HG03439 (cell line): ENCODE results near the gene FAM168B.
"Not testable (repeated sequence)": the region's sequence is repeated elsewhere in the genome, so short reads cannot be mapped to it uniquely, and the experiment has no call there.

Source experiments
- ATAC-seq: cut with Tn5 transposase; IDR thresholded peaks from one replicate; pipeline ENCODE4 v1.9.1; 2021; ENCODE audit warnings: mild to moderate bottlenecking, moderate library complexity; ENCODE audit not compliant: unreplicated experiment

The FAM168B gene

GRCh38 chr2:131104487-131105155, 11.4 kb upstream of the FAM168B start:
- ATAC-seq: peak; percentile 70

DNA sequence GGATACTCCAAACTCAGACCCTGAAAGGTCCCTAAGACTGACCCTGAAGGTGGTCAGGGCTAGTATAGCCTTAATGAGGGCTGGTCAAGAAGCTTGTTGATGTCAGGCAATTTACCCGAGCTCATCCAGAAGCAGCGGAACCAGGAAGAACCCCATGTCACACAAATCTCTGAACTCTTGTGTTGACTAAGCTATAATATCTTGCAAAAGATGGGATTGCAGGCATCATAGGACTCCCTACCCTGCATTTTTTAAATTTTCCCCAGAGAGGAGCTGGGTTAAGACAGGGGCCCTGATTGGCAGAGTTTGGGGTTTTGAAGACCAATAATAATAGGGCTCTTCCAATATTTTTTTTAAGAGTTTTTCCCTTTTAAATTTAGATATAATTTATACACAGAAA, 9.9 kb upstream of the FAM168B start:
- no peak for ATAC-seq

DNA sequence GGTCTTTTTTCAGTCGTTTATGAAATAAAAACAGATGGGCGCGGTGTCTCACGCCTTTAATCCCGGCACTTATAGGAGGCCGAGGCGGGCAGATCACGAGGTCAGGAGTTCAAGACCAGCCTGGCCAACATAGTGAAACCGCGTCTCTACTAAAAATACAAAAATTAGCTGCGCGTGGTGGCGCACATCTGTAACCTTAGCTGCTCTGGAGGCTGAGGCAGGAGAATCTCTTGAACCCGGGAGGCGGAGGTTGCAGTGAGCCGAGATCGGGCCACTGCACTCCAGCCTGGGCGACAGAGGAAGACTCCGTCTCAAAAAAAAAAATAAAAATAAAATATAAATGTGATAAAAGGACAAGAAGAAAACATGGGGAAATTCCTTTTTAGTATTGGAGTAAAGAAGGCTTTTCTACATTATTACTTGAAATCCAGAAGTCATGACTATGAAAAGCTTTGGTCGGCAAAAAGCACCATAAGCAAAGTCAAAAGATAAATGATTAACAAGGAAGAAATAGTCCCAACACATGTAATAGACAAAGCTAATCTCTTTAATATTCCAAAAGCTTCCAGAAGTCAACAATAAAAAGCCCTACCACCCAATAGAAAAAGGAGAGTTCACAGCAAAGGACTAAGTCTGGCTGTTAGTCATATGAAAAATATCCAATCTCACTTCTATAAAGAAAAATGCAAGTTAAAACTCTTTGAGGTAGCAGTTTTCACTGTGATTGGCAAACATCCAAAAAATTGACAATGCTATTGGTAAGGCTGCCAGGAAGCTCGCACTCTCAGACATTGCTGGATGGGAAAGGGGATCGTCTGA, 1.4 kb upstream of the FAM168B start:
- no peak for ATAC-seq

- peak; percentile 73 for ATAC-seq
Measured at GRCh38 chr2:131093696-131094462, 619 bp upstream of the FAM168B start.

GRCh38 chr2:131092458-131093005, 728 bp downstream of the FAM168B start:
- ATAC-seq: no peak

DNA sequence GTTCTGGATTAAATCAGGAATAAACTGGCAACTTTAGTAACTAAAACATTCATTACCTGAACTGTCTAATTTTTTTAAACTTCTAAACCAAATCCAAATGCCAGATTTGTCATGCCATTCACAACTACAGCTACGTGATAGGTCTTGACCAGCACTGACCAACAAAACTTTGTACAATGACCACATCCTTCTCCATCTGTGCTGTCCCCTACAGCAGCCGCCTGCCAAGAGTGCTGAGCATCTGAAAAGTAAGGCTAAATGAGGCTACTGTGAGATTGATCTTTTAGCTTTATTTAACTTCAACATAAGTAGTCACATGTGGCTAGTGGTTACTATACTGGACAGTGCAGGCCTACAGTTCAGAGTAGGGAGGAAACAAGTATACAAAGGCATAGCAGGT, 7.6 kb downstream of the FAM168B start:
- ATAC-seq: no peak

GRCh38 chr2:131081190-131081589, 12.1 kb downstream of the FAM168B start:
- no peak for ATAC-seq

- not testable (repeated sequence) for ATAC-seq
Measured at GRCh38 chr2:131079931-131080330, 13.3 kb downstream of the FAM168B start.

DNA sequence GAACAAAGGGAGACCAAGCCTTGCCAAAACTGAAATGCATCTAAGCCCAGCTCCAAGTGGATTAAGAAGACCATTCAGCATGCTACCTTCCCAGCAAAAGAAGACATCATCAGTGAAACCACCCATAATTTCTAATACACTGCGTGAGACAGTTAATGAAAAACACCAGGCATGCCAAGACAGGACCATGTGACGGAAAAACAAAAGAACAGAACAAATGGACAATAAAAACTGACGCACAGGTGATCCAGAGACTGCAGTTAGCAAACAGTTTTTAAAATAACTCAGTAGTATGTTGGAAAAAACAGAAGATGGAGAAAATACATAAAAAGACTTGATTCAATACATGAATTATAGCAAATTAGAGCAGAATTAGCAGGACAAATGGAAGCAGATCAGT, 15.3 kb downstream of the FAM168B start:
- no peak for ATAC-seq

DNA sequence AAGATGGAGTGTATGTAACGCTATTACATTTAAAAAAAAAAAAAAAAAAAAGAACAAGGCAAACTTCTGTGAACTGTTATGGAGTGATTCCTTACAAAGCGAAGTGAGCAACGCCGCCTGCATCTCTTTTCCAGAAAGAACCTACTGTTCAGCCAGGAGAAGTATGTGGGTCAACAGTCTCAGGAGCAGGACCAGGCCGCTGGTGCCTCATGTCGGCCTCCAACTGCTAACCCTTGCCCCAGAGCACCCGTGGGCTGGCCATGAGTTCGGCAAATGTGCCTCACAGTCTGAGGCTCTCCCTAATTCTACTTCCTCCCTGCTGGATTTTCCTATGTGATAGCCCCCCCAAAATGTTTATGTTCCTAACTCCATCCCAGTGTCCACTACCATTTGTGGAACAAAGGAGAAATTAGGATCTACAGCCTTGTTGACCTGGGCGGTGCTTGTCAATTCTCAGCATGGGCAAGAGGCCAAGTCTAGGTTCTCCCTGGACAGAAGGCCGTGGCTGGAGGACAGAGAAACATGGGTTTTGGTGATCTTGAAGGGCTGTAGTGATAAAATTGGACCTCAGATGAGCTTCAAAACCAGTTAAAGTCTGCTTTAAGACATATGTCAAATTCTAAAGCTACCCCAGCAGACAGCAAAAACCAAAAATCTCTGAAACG, 15.9 kb downstream of the FAM168B start:
- no peak for ATAC-seq

DNA sequence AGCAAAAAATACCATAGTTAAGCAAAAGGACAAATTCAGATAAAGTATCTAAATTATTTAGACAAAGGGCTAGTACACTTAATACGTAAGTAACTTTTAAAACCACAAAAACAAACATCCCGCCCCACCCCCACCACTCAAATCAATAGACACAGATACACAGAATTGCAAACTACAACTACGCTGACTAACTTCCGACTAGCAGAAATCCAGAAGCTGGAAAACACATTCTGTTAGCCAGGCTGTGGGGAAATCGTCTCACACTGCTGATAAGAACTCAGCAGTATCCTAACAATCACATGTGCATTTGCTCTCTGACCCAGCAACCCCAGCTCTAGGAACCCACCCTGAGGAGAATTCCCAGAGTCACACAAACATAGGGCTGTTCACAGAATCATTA, 16.6 kb downstream of the FAM168B start:
- no peak for ATAC-seq

DNA sequence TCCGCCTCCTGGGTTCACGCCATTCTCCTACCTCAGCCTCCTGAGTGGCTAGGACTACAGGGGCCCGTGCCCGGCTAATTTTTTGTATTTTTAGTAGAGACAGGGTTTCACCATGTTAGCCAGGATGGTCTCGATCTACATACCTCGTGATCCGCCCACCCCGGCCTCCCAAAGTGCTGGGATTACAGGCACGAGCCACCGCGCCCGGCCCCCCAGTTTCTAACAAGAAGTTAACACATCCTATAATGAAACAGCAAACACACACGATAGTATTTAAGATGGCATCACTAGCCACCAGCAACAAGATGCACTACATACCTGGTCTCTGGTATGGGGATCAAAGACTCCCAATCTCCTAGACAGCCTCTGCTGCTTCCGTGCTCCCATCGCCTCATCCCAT, 17.7 kb downstream of the FAM168B start:
- not testable (repeated sequence) for ATAC-seq

DNA sequence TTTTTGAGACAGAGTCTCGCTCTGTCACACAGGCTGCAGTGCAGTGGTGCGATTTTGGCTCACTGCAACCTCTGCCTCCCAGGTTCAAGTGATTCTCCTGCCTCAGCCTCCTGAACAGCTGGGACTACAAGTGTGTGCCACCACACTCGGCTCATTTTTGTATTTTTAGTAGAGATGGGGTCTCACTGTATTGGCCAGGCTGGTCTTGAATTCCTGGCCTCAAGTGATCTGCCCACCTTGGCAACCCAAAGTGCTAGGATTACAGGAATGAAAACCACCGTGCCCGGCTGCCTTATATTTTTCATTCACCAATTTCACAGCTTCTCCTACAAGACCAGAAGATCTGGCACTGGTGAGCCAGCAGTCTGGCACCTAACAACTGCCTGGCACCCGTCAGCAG, 25.1 kb downstream of the FAM168B start:
- ATAC-seq: not testable (repeated sequence)

- no peak for ATAC-seq
Measured at GRCh38 chr2:131067465-131068125, 25.7 kb downstream of the FAM168B start.

DNA sequence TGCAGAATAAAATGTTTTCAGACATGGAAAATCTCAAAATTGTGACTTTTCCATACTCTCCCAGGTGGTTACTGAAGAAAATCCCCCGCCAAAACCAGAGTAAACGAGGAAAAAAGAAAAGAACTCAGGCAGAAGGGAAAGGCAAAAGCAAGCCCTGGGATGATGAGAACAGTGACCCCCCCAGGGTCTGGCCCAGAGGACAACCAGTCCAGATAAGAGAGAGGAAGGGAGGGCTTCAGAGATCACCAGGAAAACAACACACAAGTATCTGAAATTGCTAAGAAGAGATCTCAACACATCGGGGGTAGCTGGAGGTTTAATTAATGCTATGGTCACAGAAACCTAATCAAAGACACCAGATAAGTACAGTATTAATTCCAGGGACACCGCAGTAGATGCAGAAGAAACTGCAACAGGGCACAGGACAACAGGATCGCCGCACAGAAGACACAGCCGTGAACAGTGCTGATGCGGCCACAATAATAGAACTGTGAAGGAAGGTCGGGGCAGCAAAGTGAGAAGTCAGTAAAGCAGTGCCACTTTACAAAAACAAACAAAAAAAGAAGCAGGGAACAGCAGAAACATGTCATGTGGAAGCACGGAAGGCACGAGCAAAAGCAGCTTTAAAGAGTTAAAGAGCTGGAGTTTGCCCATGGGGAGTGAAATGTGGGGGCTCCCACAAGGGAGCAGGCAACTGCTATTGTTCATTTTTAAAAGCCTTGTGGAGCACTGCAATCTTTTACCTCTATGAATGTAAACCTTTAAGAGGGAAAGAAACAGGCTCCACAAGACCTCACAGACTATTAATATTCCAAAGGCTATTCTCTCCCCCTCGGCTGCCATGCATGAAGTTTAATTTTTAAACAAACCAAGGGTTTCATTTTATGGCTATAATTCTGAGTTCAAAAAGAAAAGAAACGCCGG, 28.4 kb downstream of the FAM168B start:
- no peak for ATAC-seq

- ATAC-seq: no peak
Measured at GRCh38 chr2:131063501-131064283, 29.6 kb downstream of the FAM168B start.

DNA sequence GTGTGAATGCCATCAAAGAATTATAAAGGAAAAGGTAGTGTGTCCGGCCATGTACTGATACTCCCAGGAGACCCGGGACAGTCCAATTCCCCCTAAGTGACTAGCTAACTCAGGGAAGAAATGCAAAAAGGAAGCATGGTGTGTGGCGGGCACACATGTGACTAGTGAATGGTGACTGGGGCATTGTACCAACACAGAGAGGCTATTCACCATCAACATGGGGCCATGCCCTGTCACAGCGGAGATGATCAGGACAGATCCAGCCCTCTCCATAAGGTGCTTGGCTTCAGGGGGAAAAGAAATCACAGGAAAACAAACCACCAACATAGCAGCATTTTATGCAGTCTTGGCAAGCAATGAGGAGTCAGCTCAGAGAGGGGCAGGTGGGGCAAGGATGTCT, 34.3 kb downstream of the FAM168B start:
- ATAC-seq: no peak

- ATAC-seq: no peak
Measured at GRCh38 chr2:131058214-131058843, 34.9 kb downstream of the FAM168B start.
